Left ventricle myocardium inferior (tissue), 1 donor: Measurements from ENCODE around the gene CEP20. TPM values are rescaled to one million over a fixed set of nuclear protein-coding genes. Genes with fewer than 3 reads are reported as not detected.

Experiments
- DNase-seq: peaks from one replicate; pipeline ENCODE4 v3.0.0-alpha.2; 2020
- H3K27ac ChIP-seq: fragments of 200-600 bp; replicated peaks from 2 replicates; pipeline ENCODE4 v1.8.0; 2021
- H3K27me3 ChIP-seq: fragments of 200-600 bp; 2 replicates; pipeline ENCODE4 v1.8.0; 2021; ENCODE audit warnings: low read depth
- H3K36me3 ChIP-seq: fragments of 200-600 bp; 2 replicates; pipeline ENCODE4 v1.8.0; 2021
- H3K4me1 ChIP-seq: fragments of 200-600 bp; 2 replicates; pipeline ENCODE4 v1.8.0; 2021
- H3K4me3 ChIP-seq: fragments of 200-600 bp; 2 replicates; pipeline ENCODE4 v1.8.0; 2021; ENCODE audit warnings: mild to moderate bottlenecking, moderate library complexity
- H3K9me3 ChIP-seq: fragments of 200-600 bp; replicated peaks from 2 replicates; pipeline ENCODE4 v1.8.0; 2021
- intact Hi-C: fragments of 100-400 bp; cut with micrococcal nuclease; formaldehyde crosslinking; loops from one replicate; pipeline ENCODE4 v1.11.0; 2022
- total RNA-seq: library from RNA; stranded (reverse); fragmentation: NEBNext Ultra II Directional; extraction: Animal tissue kit (Norgen Biotek cat#: 25700); gene quantifications from one replicate; pipeline ENCODE4 v1.2.1, GENCODE V29; 2021
- TF ChIP-seq, protein P1 (sequence below): fragments of 200-600 bp; IDR thresholded peaks from 2 replicates; pipeline ENCODE4 v1.8.0; 2021; ENCODE audit warnings: antibody characterized with exemption, mild to moderate bottlenecking, borderline replicate concordance
- donor health status: DM: no; HTN: yes; CAD: no; lungs with severe emphysema.

The CEP20 gene
- total RNA-seq, 1 donor from 2014 or later, result 30.7 TPM

- Histone ChIP-seq H3K36me3 (peaks cover 57% of the 10 kb centered on the region), H3K4me1 (peaks cover 11% of the 10 kb centered on the region), H3K9me3 (no peaks in the 10 kb centered on the region), H3K4me3 (no peak overlapping the region), H3K27me3 (no peaks in the 10 kb centered on the region), H3K27ac (no peak overlapping the region)
- intact Hi-C loops, result no loop called here
- TF ChIP-seq, protein P1, sequence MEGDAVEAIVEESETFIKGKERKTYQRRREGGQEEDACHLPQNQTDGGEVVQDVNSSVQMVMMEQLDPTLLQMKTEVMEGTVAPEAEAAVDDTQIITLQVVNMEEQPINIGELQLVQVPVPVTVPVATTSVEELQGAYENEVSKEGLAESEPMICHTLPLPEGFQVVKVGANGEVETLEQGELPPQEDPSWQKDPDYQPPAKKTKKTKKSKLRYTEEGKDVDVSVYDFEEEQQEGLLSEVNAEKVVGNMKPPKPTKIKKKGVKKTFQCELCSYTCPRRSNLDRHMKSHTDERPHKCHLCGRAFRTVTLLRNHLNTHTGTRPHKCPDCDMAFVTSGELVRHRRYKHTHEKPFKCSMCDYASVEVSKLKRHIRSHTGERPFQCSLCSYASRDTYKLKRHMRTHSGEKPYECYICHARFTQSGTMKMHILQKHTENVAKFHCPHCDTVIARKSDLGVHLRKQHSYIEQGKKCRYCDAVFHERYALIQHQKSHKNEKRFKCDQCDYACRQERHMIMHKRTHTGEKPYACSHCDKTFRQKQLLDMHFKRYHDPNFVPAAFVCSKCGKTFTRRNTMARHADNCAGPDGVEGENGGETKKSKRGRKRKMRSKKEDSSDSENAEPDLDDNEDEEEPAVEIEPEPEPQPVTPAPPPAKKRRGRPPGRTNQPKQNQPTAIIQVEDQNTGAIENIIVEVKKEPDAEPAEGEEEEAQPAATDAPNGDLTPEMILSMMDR, result no peak
- DNase-seq, result no peak
Observed at GRCh38 chr16:15879255-15879811, 9.1 kb downstream of the CEP20 start.

DNA sequence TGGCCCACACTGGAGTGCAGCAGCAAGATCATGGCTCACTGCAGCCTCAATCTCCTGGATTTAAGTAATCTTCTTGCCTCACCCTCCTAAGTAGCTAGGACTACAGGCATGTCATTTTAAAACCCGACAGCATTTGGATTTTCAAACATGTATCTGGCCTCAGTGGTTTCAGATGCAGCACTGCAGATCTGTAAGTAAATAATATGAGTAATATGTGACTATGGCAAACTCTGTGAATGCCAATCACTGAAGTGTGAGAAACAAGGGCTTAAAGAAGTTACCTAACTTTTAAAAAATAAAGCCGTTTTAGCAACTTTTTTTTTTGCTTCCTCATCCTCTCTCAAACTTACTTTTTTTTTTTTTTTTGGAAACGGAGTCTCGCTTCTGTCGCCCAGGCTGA, 11.9 kb downstream of the CEP20 start:
- H3K9me3 ChIP-seq, result no peaks in the 10 kb centered on the region
- no peak for DNase-seq
- intact Hi-C loops, result no loop called here
- no peaks in the 10 kb centered on the region for H3K27me3 ChIP-seq
- TF ChIP-seq, protein P1, result no peak
- no peak overlapping the region for H3K27ac ChIP-seq
- H3K36me3 ChIP-seq, result peaks cover 57% of the 10 kb centered on the region
- H3K4me3 ChIP-seq, result no peak overlapping the region
- peaks cover 11% of the 10 kb centered on the region for H3K4me1 ChIP-seq

DNA sequence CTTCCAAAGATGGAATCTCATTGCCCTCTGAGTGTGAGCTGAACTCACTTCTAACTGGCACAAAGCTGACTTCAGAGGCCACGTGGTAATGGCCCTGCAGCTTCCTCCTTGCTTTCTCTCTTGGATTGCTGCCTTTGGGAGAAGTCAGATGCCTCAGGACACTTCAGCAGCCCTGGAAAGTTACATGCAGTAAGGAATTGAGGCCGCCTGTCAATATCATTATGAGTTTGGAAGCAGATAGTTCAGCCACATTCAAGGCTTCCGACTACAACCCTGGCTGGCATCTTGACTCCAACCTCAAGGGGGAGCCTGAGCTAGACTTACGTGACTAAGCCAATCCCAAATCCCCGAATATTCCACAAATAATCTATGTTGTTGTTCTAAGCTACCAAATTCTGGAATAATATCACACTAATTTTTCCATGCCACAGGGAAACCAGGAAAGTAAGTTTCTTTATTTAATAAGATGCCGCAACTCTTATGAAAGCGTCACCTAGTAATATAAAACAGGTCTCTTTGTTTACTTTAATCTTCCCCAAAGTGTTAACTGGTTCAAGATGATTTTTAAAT, 13.6 kb downstream of the CEP20 start:
- Histone ChIP-seq H3K36me3 (peaks cover 69% of the 10 kb centered on the region), H3K4me3 (no peak overlapping the region), H3K27me3 (no peaks in the 10 kb centered on the region), H3K9me3 (no peaks in the 10 kb centered on the region), H3K27ac (peak overlapping the region; percentile 38), H3K4me1 (peaks cover 11% of the 10 kb centered on the region)
- peak; percentile 36 for DNase-seq
- intact Hi-C loops, result loop anchor here (5.0 kb wide), 1 partner anchor 252 kb away; no protein-coding TSS in a partner anchor
- TF ChIP-seq, protein P1, result peak; percentile 82

- H3K9me3 ChIP-seq, result no peaks in the 10 kb centered on the region
- no peak overlapping the region for H3K27ac ChIP-seq
- TF ChIP-seq, protein P1, result no peak
- H3K36me3 ChIP-seq, result peaks cover 73% of the 10 kb centered on the region
- no peak overlapping the region for H3K4me3 ChIP-seq
- no peaks in the 10 kb centered on the region for H3K27me3 ChIP-seq
- no peak for DNase-seq
- H3K4me1 ChIP-seq, result peaks cover 11% of the 10 kb centered on the region
- intact Hi-C loops, result loop anchor here (5.0 kb wide), 1 partner anchor 254 kb away; no protein-coding TSS in a partner anchor
Observed at GRCh38 chr16:15873737-15874136, 14.7 kb downstream of the CEP20 start.

GRCh38 chr16:15873301-15873700, 15.1 kb downstream of the CEP20 start:
- intact Hi-C loops, result loop anchor here (5.0 kb wide), 1 partner anchor 254 kb away; no protein-coding TSS in a partner anchor
- Histone ChIP-seq H3K27ac (no peak overlapping the region), H3K4me1 (peaks cover 11% of the 10 kb centered on the region), H3K4me3 (no peak overlapping the region), H3K36me3 (peaks cover 72% of the 10 kb centered on the region), H3K9me3 (no peaks in the 10 kb centered on the region), H3K27me3 (no peaks in the 10 kb centered on the region)
- DNase-seq, result no peak
- TF ChIP-seq, protein P1, result no peak
